ENCODE data around the gene GPLD1.

DNA sequence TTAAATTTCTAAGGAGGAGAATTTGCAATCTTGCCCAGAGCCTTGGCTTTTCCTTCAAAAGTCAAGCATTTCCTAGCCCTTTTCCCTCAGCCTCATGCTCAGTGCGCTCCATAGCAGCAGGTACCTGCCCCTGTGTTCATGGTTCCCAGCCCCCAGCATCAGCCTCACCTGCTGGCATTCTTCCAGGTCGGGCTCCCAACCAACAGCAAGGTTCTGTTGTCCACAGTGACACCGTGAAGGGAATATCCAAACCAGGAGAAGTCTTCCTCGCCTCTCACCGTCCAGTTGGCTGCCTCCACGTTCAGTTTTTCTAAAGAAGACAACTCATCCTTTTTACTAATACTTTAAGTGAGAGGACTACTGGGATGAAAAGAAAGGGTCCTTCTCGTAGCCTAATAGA, 42.7 kb downstream of the GPLD1 start:
- no peak for TF ChIP-seq GATA2 (IDR thresholded peaks at IDR 0.05; ENCODE audit: low read depth, low read length)
- TF ChIP-seq GATA3 (IDR thresholded peaks at IDR 0.05; ENCODE audit: low read depth, low read length), result no peak
